HG02884 (cell line): Measurements from ENCODE around the gene C10orf90.

Source experiments
- ATAC-seq: cut with Tn5 transposase; IDR thresholded peaks from one replicate; pipeline ENCODE4 v1.9.1; 2021; ENCODE audit warnings: mild to moderate bottlenecking, moderate library complexity; ENCODE audit not compliant: unreplicated experiment

The C10orf90 gene

GRCh38 chr10:126433351-126433750, 237.1 kb downstream of the C10orf90 start:
- ATAC-seq, result no peak

DNA sequence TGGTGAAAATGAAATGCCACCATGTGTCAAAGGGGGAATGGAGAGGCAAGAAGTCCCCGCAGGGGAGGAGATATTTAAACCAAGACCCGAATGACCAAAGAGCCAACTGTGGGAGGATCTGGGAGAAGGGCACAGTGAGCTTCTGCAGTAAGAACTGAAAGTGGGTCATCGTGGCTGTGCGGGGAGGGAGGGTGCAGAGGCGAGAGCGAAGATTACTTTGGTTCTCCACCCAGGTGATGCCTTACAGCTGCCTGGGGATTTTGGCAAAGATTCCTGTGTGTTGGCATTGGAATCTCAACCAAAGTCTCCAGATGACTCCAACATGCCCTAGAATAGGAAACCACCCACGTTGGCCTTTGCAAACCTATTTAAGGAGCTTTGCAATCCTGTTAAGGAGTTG, 238.0 kb downstream of the C10orf90 start:
- ATAC-seq, result no peak

DNA sequence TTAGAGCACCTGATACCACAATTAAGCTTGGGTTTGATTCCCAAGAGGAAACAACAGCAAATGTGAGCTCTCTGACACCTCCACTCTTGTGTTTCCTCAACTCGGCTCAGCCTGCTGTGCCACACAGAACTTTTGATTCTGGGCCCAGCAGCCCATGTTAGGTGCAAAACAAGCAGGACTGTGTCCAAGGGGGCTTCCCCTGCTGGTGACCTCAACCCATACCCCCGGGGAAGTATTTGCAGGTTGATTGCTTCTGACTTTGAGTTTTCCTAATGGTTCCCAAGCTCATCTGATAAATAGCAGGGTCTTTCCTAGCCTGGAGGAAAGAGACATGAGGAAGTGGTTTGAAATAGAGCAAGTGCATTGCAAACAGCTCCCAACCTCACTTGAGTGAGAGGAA, 238.7 kb downstream of the C10orf90 start:
- no peak for ATAC-seq

DNA sequence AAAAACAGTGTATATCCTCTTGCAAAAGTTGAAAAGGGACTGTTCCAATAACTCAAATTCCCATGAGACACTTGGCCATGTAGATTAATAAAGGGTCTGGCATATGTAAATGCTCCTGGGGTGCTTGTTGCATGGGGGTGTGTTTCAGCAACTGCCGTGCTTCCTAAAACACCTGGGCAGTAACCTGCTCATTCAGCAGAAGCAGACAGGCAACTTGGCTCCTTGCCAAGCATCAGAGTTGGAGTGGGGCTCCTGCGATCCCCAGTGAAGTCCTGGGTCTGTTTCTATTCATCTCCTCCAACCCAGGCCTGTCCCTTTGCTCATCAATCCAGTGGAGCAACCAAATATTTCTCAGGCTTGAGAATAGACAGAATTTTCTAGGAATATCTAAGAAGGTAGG, 240.0 kb downstream of the C10orf90 start:
- ATAC-seq, result no peak

DNA sequence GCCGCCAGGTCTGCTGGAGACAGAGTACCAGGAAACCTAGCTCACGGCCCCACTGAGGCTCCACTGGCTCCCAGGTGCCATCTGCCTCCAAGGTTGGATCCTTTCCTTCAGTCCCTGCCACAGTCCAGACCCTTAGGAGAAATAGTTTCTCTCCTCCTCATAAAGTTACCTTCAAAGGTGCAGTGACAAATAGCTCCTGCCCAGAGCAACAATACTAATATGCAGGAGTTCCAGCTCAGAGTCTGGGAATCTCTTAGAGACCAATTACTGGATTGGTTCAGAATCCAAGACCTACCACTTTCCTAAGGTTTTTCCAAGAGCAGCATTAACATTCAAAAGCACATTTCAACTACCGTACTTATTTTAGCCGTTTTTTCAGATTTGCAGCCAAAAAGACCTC, 241.2 kb downstream of the C10orf90 start:
- ATAC-seq, result no peak

DNA sequence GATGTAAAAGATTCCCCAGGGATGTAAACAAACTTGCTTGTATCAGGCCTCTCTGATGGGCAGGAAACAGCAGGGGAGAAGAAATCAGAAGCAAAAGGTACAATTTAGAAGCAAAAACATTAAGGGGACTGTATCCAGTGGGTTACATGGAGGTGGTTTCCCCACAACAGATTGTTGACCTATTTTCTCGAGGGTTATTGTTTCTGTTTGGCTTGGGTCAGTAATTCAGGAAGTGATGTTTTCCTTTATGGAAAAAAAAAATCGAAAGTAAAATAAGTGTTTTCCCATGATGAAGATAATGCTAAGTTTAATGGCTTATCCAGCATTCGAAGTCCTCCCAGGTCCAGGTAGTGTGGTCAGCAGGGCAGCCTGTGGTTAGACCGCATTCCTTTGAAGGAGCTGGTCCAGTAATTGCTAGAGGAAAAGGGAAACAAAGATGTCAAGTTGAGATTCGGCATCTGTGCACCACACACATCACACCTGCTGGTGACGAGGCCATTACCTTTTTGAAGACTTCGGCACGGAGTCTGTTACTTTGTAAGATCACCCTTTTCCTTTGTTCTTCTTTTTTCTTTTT, 244.9 kb downstream of the C10orf90 start:
- ATAC-seq, result no peak

GRCh38 chr10:126425032-126425431, 245.5 kb downstream of the C10orf90 start:
- ATAC-seq, result no peak

- no peak for ATAC-seq
Measured at GRCh38 chr10:126423732-126424491, 246.6 kb downstream of the C10orf90 start.

- no peak for ATAC-seq
Measured at GRCh38 chr10:126422567-126422966, 247.9 kb downstream of the C10orf90 start.

DNA sequence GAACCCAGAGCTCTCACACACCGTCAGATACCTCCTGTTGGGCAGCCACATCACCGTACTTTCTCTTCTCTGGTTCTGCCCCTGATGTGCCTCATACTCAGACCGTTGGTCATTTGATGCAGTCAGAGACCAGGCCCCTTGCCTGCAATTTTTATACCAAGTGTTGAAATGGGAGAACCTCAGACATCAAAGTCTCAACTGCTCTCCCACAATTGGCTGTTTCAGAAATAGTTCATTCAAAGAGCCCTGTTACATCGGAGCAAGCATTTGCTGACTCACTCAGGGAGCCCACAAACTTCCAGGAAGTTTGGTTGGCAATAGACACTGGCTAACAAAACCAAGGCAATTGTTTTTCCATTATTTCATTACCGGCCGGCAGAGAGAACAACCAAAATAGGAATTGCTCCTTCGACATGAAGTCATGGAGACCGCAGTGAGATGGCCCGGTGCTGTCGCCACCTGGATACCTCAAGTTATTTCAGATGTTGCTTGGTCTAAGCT, 248.7 kb downstream of the C10orf90 start:
- ATAC-seq, result no peak

DNA sequence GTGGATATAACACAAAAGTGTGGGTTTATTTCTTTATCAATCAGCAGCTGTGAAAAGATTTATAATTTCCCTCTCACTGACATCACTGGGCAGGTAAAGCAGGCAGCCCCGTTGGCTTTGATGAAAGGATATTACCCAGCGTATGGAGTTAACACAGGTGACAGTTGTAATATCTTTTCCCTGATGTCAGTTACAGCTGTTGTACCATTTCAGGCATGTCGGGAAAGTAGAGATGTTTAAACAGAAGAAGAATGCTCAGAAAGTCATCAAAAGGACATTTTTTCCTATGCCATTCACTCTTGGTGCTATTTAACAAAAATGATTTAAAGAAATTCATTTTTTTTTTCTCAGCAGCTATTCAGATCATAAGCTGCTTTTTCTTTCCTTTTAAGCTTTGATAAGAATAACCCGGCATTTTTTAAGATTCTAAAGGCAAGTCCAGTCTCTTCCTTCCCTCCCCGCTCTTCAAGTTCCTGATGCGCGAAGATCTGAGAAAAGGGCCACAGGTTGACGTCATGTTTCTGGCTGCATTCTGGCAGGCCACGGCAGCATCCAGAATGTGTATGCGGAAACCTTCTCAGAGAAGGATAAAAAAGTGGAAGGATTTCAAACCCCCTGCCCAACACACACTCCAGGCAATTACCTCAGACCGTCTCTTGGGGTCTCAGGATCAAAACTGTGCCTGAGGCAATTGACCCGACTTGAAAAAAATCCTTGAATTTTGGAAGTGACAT, 249.8 kb downstream of the C10orf90 start:
- no peak for ATAC-seq

- no peak for ATAC-seq
Measured at GRCh38 chr10:126417220-126417825, 253.2 kb downstream of the C10orf90 start.

- ATAC-seq, result no peak
Measured at GRCh38 chr10:126409821-126410220, 260.7 kb downstream of the C10orf90 start.

GRCh38 chr10:126408953-126409641, 261.4 kb downstream of the C10orf90 start:
- no peak for ATAC-seq

DNA sequence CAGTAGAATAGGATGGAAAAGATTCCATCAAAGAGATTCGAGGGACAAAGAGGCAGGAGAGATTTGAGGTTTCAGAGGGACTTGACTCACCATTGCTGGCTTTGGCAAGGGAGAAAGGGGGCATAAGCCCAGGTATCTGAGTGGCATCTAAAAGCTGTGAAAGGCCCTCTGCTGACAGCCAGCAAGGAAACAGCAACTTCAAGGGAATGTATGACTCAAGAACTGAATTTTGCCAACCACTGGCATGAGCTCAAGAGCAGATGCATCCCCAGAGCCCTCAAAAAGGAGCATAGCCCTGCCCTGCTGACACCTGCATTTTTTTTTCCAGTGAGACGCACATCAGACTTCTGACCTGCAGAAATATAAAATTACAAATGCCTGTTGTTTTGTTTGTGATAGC, 262.7 kb downstream of the C10orf90 start:
- no peak for ATAC-seq

DNA sequence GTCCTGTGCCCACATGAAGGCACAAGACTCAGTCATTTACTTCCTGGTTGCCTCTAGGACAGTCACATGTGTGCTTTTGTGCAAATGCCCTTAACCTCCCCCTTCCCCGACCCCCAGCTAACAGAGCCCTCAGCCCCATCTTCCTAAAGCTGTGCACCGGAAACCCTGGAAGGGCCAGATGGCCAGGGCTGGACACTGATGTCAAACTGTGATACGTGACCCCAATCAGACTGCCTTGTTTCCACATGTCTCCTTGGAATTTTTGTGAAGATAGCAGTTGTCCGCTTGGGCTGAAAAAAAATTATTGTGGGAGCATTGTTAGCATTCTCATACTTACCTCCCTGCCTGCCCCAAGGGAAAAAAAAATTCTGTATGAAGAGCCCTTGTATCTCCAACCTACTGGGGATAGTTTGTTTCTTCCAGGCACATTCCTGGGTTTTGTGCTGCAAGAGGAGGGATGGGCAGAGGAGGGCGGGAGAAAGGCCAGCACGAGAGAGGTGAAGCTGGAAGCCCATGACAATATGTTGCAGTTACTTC, 265.2 kb downstream of the C10orf90 start:
- no peak for ATAC-seq

GRCh38 chr10:126402721-126403695, 267.5 kb downstream of the C10orf90 start:
- no peak for ATAC-seq

- ATAC-seq, result no peak
Measured at GRCh38 chr10:126400641-126401040, 269.9 kb downstream of the C10orf90 start.

DNA sequence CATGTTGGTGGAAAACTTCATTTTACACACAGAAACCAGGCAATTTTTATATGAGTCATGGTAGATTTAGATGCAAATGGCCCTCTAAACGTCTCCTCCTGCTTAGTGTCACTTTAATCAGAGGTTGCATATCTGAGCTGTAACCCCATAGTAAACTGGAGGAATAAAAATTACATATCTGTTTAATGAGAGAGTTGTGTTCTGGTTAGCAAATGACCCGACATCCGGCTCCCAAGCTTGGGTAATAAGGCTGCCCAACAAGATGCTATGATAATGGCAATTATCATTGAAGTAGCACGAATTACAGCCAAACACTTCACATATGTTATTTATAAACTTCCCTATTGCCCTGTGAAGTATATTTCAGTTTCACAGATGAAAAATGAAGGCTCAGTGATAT, 271.6 kb downstream of the C10orf90 start:
- ATAC-seq, result no peak

GRCh38 chr10:126398383-126398743, 272.1 kb downstream of the C10orf90 start:
- ATAC-seq, result no peak
